ENCODE measurements around the gene NINL. TPM values are rescaled to one million over a fixed set of nuclear protein-coding genes. Genes with fewer than 3 reads are reported as not detected.

The NINL gene
- total RNA-seq, 2 experiments from 2014 or later: 2.2 to 2.5 TPM

GRCh38 chr20:25467441-25467840 is 117.9 kb downstream of the NINL start:
- H3K4me1 Mint-ChIP-seq: peaks cover 4% of the 10 kb centered on the region
- H3K9me3 Mint-ChIP-seq: no peaks in the 10 kb centered on the region
- H3K36me3 Mint-ChIP-seq: no peaks in the 10 kb centered on the region
- ATAC-seq (ENCODE audit: low read depth) (no peak), DNase-seq (no peak)
- no peak overlapping the region for H3K4me3 Mint-ChIP-seq
- H3K27ac Mint-ChIP-seq: no peak overlapping the region
- no peaks in the 10 kb centered on the region for H3K27me3 Mint-ChIP-seq
- POLR2A ChIA-PET: no interaction called here

- POLR2A ChIA-PET: no interaction called here
- Mint-ChIP-seq H3K4me1 (peaks cover 4% of the 10 kb centered on the region), H3K27ac (no peak overlapping the region), H3K4me3 (no peak overlapping the region), H3K36me3 (no peaks in the 10 kb centered on the region), H3K9me3 (no peaks in the 10 kb centered on the region), H3K27me3 (no peaks in the 10 kb centered on the region)
- ATAC-seq (ENCODE audit: low read depth): no peak
- no peak for DNase-seq
Measured at GRCh38 chr20:25466846-25467245, 118.5 kb downstream of the NINL start.

GRCh38 chr20:25465243-25466135 is 119.8 kb downstream of the NINL start:
- Mint-ChIP-seq H3K27me3 (no peaks in the 10 kb centered on the region), H3K4me3 (no peak overlapping the region), H3K4me1 (peaks cover 4% of the 10 kb centered on the region), H3K27ac (no peak overlapping the region), H3K9me3 (no peaks in the 10 kb centered on the region), H3K36me3 (no peaks in the 10 kb centered on the region)
- ATAC-seq (ENCODE audit: low read depth): no peak
- no peak for DNase-seq
- POLR2A ChIA-PET: interaction anchor here (0.6 kb wide), 1 partner anchor 166 kb away, joined by 5 read pairs; no protein-coding TSS in a partner anchor

- POLR2A ChIA-PET: no interaction called here
- ATAC-seq (ENCODE audit: low read depth): no peak
- no peaks in the 10 kb centered on the region for H3K27me3 Mint-ChIP-seq
- no peaks in the 10 kb centered on the region for H3K36me3 Mint-ChIP-seq
- peaks cover 4% of the 10 kb centered on the region for H3K4me1 Mint-ChIP-seq
- DNase-seq: no peak
- no peak overlapping the region for H3K27ac Mint-ChIP-seq
- no peaks in the 10 kb centered on the region for H3K9me3 Mint-ChIP-seq
- H3K4me3 Mint-ChIP-seq: no peak overlapping the region
Measured at GRCh38 chr20:25464501-25465242, 120.7 kb downstream of the NINL start.

- Mint-ChIP-seq H3K27me3 (no peaks in the 10 kb centered on the region), H3K27ac (no peak overlapping the region), H3K36me3 (no peaks in the 10 kb centered on the region)
Measured at GRCh38 chr20:25461786-25462545, 123.4 kb downstream of the NINL start.

GRCh38 chr20:25461281-25461650 is 124.1 kb downstream of the NINL start:
- POLR2A ChIA-PET: no interaction called here
- no peak overlapping the region for H3K4me3 Mint-ChIP-seq
- H3K4me1 Mint-ChIP-seq: no peaks in the 10 kb centered on the region
- no peaks in the 10 kb centered on the region for H3K27me3 Mint-ChIP-seq
- DNase-seq: no peak
- no peaks in the 10 kb centered on the region for H3K9me3 Mint-ChIP-seq
- no peaks in the 10 kb centered on the region for H3K36me3 Mint-ChIP-seq
- H3K27ac Mint-ChIP-seq: no peak overlapping the region
- no peak for ATAC-seq (ENCODE audit: low read depth)

More at GRCh38 chr20:25461786-25462545, 123.4 kb downstream of the NINL start:
- DNase-seq (no peak), ATAC-seq (ENCODE audit: low read depth) (no peak)
- POLR2A ChIA-PET: no interaction called here
- Mint-ChIP-seq H3K4me3 (no peak overlapping the region), H3K4me1 (no peaks in the 10 kb centered on the region), H3K9me3 (no peaks in the 10 kb centered on the region)

GRCh38 chr20:25460566-25461280 is 124.6 kb downstream of the NINL start:
- DNase-seq (no peak), ATAC-seq (ENCODE audit: low read depth) (no peak)
- no peaks in the 10 kb centered on the region for H3K9me3 Mint-ChIP-seq
- H3K27ac Mint-ChIP-seq: no peak overlapping the region
- H3K4me1 Mint-ChIP-seq: no peaks in the 10 kb centered on the region
- H3K36me3 Mint-ChIP-seq: no peaks in the 10 kb centered on the region
- no peaks in the 10 kb centered on the region for H3K27me3 Mint-ChIP-seq
- POLR2A ChIA-PET: no interaction called here
- H3K4me3 Mint-ChIP-seq: no peak overlapping the region

GRCh38 chr20:25459916-25460535 is 125.3 kb downstream of the NINL start:
- H3K9me3 Mint-ChIP-seq: no peaks in the 10 kb centered on the region
- no peaks in the 10 kb centered on the region for H3K4me1 Mint-ChIP-seq
- no peak for ATAC-seq (ENCODE audit: low read depth)
- H3K27ac Mint-ChIP-seq: no peak overlapping the region
- H3K4me3 Mint-ChIP-seq: no peak overlapping the region
- no peak for DNase-seq
- no peaks in the 10 kb centered on the region for H3K36me3 Mint-ChIP-seq
- POLR2A ChIA-PET: no interaction called here
- H3K27me3 Mint-ChIP-seq: no peaks in the 10 kb centered on the region

GRCh38 chr20:25459111-25459830 is 126.1 kb downstream of the NINL start:
- no peak overlapping the region for H3K4me3 Mint-ChIP-seq
- H3K36me3 Mint-ChIP-seq: no peaks in the 10 kb centered on the region
- H3K9me3 Mint-ChIP-seq: no peaks in the 10 kb centered on the region
- DNase-seq (no peak), ATAC-seq (ENCODE audit: low read depth) (no peak)
- POLR2A ChIA-PET: no interaction called here
- H3K27me3 Mint-ChIP-seq: no peaks in the 10 kb centered on the region
- H3K4me1 Mint-ChIP-seq: no peaks in the 10 kb centered on the region
- H3K27ac Mint-ChIP-seq: no peak overlapping the region

GRCh38 chr20:25457886-25458680 is 127.2 kb downstream of the NINL start:
- Mint-ChIP-seq H3K27me3 (no peaks in the 10 kb centered on the region), H3K4me3 (no peak overlapping the region), H3K4me1 (no peaks in the 10 kb centered on the region), H3K27ac (no peak overlapping the region), H3K36me3 (no peaks in the 10 kb centered on the region), H3K9me3 (no peaks in the 10 kb centered on the region)
- no peak for ATAC-seq (ENCODE audit: low read depth)
- DNase-seq: no peak
- POLR2A ChIA-PET: no interaction called here

GRCh38 chr20:25454153-25454900 is 131.0 kb downstream of the NINL start:
- no peak for DNase-seq
- Mint-ChIP-seq H3K27ac (no peak overlapping the region), H3K4me1 (no peaks in the 10 kb centered on the region), H3K4me3 (no peak overlapping the region), H3K36me3 (no peaks in the 10 kb centered on the region), H3K27me3 (no peaks in the 10 kb centered on the region), H3K9me3 (no peaks in the 10 kb centered on the region)
- POLR2A ChIA-PET: no interaction called here
- ATAC-seq (ENCODE audit: low read depth): no peak
